HG02763 (cell line): ENCODE data around the gene LYL1.

Experiments used
- ATAC-seq: cut with Tn5 transposase; IDR thresholded peaks from one replicate; pipeline ENCODE4 v1.9.1; 2021; ENCODE audit warnings: mild to moderate bottlenecking, moderate library complexity; ENCODE audit not compliant: unreplicated experiment

LYL1 gene

GRCh38 chr19:13130886-13131490, 28.3 kb upstream of the LYL1 start:
- no peak for ATAC-seq

GRCh38 chr19:13129384-13129783, 26.7 kb upstream of the LYL1 start:
- ATAC-seq = no peak

GRCh38 chr19:13128583-13128982, 25.9 kb upstream of the LYL1 start:
- no peak for ATAC-seq

GRCh38 chr19:13127811-13128575, 25.3 kb upstream of the LYL1 start:
- ATAC-seq = no peak

GRCh38 chr19:13127051-13127450, 24.4 kb upstream of the LYL1 start:
- ATAC-seq = no peak

GRCh38 chr19:13122980-13123957, 20.6 kb upstream of the LYL1 start:
- no peak for ATAC-seq

GRCh38 chr19:13122275-13122878, 19.7 kb upstream of the LYL1 start:
- ATAC-seq = no peak

- ATAC-seq = no peak
Observed at GRCh38 chr19:13121551-13122274, 19.1 kb upstream of the LYL1 start.

- ATAC-seq = no peak
Observed at GRCh38 chr19:13120817-13121216, 18.2 kb upstream of the LYL1 start.

GRCh38 chr19:13120031-13120430, 17.4 kb upstream of the LYL1 start:
- no peak for ATAC-seq

GRCh38 chr19:13119627-13120026, 17.0 kb upstream of the LYL1 start:
- no peak for ATAC-seq

- ATAC-seq = no peak
Observed at GRCh38 chr19:13118424-13119193, 16.0 kb upstream of the LYL1 start.

- ATAC-seq = peak; percentile 53
Observed at GRCh38 chr19:13117772-13118423, 15.2 kb upstream of the LYL1 start, which contains the start of gene NACC1. Gene NACC1 (plus strand): TSS chr19:13118264. CDS start chr19:13135208, 16,944 bp downstream.

- ATAC-seq = no peak
Observed at GRCh38 chr19:13117176-13117771, 14.6 kb upstream of the LYL1 start.

- ATAC-seq = peak; percentile 41
Observed at GRCh38 chr19:13116282-13117175, 13.9 kb upstream of the LYL1 start, which contains the start of gene TRMT1. Gene TRMT1 (minus strand): TSS chr19:13116740. CDS start chr19:13116399, 341 bp downstream.

- no peak for ATAC-seq
Observed at GRCh38 chr19:13115936-13116281, 13.3 kb upstream of the LYL1 start.

- ATAC-seq = no peak
Observed at GRCh38 chr19:13112555-13112954, 9.9 kb upstream of the LYL1 start.
